ENCODE data around the gene STK40. TPM values are rescaled to one million over a fixed set of nuclear protein-coding genes. Genes with fewer than 3 reads are reported as not detected.

The STK40 gene
- total RNA-seq, 1 donor from 2014 or later = 20.4 TPM

- DNase-seq = peak; percentile 86
Observed at GRCh38 chr1:36369061-36369861, 16.5 kb downstream of the STK40 start.

GRCh38 chr1:36367798-36368197 lies 17.9 kb downstream of the STK40 start:
- DNase-seq = no peak

- DNase-seq = peak; percentile 72
Observed at GRCh38 chr1:36367066-36367465, 18.7 kb downstream of the STK40 start.

- DNase-seq = no peak
Observed at GRCh38 chr1:36366091-36366661, 19.5 kb downstream of the STK40 start.

GRCh38 chr1:36365381-36365780 lies 20.3 kb downstream of the STK40 start:
- no peak for DNase-seq

GRCh38 chr1:36359911-36360550 lies 25.7 kb downstream of the STK40 start:
- peak; percentile 45 for DNase-seq

DNA sequence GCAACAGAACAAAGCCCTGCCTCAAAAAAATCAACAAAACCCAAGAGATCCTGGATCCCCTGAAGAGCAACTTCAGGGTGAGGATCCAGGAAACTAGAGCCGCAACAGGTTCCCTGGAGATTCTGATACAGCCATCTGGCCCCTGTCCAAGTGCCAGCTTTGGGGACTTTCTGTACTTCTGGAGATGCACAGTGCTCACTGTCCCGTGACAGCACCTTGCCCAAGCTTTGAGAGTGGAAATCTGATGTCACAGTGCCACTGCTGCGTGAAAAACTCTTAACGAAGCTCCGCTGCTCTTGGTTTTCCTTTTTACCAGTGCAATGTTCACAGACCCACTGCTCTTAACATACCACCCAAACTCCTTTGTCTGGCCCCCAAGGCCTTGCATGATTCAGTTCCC lies 26.3 kb downstream of the STK40 start:
- DNase-seq = no peak

DNA sequence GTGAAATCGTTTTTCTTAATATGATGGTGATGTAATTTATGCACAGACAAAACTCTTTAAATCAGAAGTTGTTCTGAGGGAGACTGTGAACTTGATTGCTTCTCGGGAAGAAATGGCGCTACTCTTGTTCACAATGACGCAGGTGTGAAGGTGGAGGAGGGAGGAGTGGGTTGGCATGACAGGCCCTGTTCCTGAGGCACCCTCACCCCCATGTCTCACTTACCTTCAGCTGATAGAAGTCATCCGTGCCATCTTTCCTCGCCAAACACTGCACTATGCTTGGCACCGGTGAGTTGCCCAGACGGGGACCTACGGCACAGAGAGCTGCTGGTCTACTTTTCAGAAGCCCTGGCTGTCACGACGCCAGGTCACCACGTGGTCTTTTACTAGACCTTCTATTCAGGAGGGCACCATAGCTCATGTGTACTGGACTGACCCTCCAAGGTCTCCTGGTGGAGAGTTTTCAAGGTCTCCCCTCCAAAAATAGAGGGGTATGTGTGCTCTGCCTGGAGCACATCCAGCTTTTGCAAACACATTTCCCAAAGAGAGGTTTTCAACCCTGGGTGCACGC lies 27.1 kb downstream of the STK40 start:
- DNase-seq = no peak

DNA sequence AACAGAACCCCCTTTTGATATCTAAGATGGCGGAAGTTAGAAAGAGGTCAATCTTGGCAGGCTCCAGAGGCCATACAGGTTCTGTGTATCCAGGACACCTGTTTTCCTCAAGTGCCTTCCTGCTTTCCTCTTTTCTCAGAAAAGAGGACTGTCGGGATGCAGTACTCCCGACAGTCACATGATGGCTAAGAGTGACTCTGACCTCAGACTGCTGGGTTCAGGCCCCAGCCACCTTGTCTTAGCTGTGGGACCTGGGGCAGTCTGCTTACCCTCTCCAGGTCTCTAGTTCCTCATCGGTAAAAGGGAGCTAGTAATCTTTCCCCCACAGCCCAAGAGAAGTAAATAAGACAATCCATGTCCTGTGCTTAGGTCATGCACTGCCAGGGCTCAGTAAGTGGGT lies 29.9 kb downstream of the STK40 start:
- DNase-seq = no peak

GRCh38 chr1:36354486-36354885 lies 31.2 kb downstream of the STK40 start:
- DNase-seq = no peak

DNA sequence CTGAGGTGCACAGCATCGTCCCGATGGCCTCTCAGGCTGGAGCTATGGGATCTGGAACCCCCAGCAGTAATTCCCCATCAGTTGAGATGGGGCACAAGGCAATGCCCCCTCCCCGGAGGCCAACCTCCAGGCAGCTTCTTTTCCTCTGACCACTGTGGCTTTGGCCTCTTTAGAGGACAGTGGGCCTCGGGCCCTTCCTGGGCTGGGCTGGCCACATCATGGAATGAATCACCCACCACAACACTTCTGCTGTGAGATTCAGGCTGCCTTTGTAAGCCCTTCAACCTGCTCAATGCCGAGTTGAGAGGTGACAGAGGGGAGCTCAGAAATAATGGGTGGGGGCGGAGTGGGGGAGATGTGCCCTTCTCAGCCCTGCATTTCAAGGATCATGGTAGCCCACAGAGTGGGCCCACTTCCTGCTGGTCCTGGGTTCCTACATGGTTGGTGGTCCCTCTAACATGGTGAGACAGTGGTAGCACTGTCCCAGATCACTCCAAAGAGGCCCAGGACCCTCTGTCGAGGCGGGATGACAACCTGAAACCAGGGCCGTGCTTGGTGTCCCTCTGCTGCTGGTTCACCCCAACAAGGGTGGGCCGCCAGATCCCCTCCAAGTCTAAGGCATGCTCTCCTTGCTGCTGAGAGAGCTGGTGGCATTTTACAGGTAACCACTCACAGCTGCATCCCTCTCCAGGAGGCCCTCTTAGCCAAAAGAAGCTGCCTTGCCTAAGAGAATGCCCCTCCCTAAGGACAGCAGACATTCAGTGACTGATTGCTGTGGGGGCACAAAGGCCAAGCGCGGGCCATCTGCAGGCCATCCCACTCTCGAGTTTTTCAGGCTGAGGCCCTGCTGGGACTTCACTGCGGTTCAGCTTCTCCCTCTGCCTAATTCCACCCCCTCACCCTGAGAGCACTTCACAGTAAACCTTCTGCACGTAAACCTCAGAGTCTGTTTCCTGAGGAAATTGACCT lies 32.5 kb downstream of the STK40 start:
- DNase-seq = peak; percentile 52

DNA sequence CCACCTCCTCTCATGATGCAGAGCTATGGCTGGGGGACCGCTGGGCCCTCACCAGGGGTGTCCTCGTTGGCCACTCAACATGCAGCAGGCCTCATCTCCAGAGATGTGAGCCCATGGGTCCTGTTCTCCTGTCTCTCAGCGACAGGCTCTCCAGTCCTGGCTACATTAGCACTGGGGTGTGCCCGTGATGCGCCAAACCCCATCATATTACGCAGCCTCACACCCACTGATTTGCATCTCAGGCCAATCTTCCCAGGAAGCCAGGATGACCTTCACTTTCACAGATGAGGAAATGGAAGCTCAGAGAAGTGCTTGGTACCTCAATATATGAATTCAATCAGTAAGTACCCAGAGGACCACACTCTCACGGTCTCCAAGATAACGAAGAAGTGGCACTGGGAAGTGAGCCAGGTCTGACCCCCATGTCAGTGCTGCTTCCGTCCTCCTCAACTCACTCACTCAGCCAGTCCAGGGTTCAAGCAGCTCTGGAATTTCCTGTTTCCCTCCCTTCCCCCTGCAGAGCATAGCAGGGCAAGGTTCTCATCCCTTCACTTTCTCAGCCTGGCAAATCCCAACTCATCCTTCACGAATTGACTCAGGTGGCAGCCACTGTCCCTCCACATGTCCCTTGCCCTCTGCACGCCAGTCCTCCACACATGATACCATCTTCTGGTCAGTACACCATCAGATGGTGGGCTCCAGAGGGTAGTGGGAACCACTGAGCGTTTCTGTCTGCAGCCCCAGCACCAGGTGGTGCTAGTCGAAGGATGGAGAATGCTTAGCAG lies 33.4 kb downstream of the STK40 start:
- DNase-seq = peak; percentile 70

GRCh38 chr1:36351227-36351977 lies 34.3 kb downstream of the STK40 start:
- peak; percentile 64 for DNase-seq

GRCh38 chr1:36350659-36351226 lies 35.0 kb downstream of the STK40 start:
- peak; percentile 79 for DNase-seq

GRCh38 chr1:36349839-36350238 lies 35.9 kb downstream of the STK40 start:
- peak; percentile 67 for DNase-seq

DNA sequence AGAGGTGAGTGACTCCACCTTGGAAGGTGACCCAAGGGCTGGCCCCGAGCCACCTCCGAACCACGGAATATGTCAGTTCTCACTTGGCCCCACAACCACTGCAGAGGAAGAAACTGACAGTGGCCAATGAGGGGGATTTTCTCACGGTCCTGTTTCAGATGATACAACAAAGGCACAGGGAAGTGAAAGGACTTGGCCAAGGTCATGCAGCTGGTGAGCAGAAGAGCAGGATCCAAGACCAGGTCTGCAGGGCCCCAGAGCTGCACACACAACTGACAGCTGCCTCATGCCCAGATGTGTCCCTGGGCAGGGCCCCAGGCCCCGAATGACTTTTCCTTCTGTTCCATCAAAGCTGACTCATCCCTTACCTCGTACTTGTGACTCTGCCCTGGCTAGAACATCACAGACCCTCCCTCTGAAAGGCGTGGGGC lies 36.5 kb downstream of the STK40 start:
- peak; percentile 54 for DNase-seq

DNA sequence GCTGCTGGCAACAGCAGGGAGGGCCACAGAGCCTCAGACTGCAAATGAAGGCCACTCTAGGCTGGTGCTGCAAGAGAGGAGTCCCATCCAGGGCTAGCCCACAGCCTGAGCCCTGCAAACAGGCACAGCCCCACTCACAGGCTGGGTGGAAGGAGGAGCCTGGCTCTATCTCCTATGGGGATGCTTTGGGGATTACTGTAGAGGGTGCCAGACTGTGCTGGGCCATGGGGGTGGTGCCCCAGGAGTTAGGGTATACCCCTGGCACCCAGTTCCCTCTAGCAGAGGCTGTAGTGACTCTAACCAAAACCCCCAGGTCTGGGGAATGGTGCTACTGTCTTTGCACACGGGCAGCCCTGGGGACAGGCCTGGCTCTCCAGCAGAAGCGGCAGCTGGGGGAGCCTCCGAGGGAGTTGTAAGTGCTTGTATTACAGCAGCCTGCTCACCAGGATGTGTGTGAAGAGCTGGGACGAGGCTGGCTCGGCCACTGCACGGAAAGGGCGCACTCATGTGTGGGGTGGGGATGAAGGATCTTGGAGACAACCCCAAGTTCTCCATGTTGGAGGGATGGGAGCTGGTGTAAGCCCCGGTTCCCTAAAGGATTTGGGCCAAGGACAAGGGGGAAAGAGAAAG lies 38.9 kb downstream of the STK40 start:
- DNase-seq = no peak

- DNase-seq = no peak
Observed at GRCh38 chr1:36345353-36345752, 40.4 kb downstream of the STK40 start.

GRCh38 chr1:36344395-36344680 lies 41.4 kb downstream of the STK40 start:
- no peak for DNase-seq

Measured in dermis blood vessel endothelial cell (primary cell).